ENCODE measurements around the gene VGLL4. TPM values are rescaled to one million over a fixed set of nuclear protein-coding genes. Genes with fewer than 3 reads are reported as not detected.

VGLL4 gene
- polyA plus RNA-seq, 1 donor (not counting 4 experiments of a cell fraction or from before 2014, with no cell fraction given), result 32.6 TPM

- DNase-seq (ENCODE audit: low read depth, low spot score) (no peak), FAIRE-seq (no peak)
- no peak overlapping the region for H3K9ac ChIP-seq (ENCODE audit: control insufficient read depth, extremely low read depth, insufficient read depth, low read length)
- H3K79me2 ChIP-seq (ENCODE audit: control insufficient read depth, insufficient read depth, low read length), result peaks cover 26% of the 10 kb centered on the region
- H3K4me3 ChIP-seq (ENCODE audit: control insufficient read depth in 2 of 3, extremely low read depth in 1 of 3, insufficient read depth in 2 of 3, low read depth in 1 of 3, low read length in 3 of 3), result no peak overlapping the region
- H3K4me2 ChIP-seq (ENCODE audit: control insufficient read depth, extremely low read depth, insufficient read depth, low read depth, low read length), result no peak overlapping the region
- dilution Hi-C loops (cut with MboI; ENCODE audit: extremely low pct_ligation_motif_present, low sequenced_read_pairs), result no loop called here
- peaks cover 9 to 20% of the 10 kb centered on the region in 2 experiments for H3K36me3 ChIP-seq (ENCODE audit: control insufficient read depth in 2 of 2, extremely low read depth in 1 of 2, insufficient read depth in 2 of 2, low read length in 2 of 2)
- H3K27me3 ChIP-seq (ENCODE audit: control insufficient read depth, extremely low read depth, insufficient read depth, low read length), result no peaks in the 10 kb centered on the region
- TF ChIP-seq EZH2 (IDR thresholded peaks at IDR 0.05; ENCODE audit: low read length) (no peak), CTCF (optimal IDR thresholded peaks at IDR 0.05 in 1 of 3, IDR thresholded peaks at IDR 0.05 in 1 of 3, conservative IDR thresholded peaks at IDR 0.05 in 1 of 3; ENCODE audit: extremely low read depth in 1 of 3, insufficient read depth in 2 of 3, low read length in 3 of 3) (no peak)
- H3K9me3 ChIP-seq (ENCODE audit: control insufficient read depth, low read depth, low read length), result no peaks in the 10 kb centered on the region
- H4K20me1 ChIP-seq (ENCODE audit: control insufficient read depth, extremely low read depth, insufficient read depth, low read length), result peaks cover 5% of the 10 kb centered on the region
- no peaks in the 10 kb centered on the region for H3K9me1 ChIP-seq (ENCODE audit: control insufficient read depth, extremely low read depth, insufficient read depth, low read length)
- peaks cover 29% of the 10 kb centered on the region for H3K4me1 ChIP-seq (ENCODE audit: control insufficient read depth, extremely low read depth, insufficient read depth, low read length)
- no peak overlapping the region for H2AFZ ChIP-seq (ENCODE audit: control insufficient read depth, low read length)
- H3K27ac ChIP-seq (ENCODE audit: control insufficient read depth, insufficient read depth, low read length), result no peak overlapping the region
Measured at GRCh38 chr3:11563159-11563864, 80.4 kb downstream of the VGLL4 start.

GRCh38 chr3:11562277-11562881 lies 81.3 kb downstream of the VGLL4 start:
- dilution Hi-C loops (cut with MboI; ENCODE audit: extremely low pct_ligation_motif_present, low sequenced_read_pairs), result no loop called here
- Histone ChIP-seq H3K79me2 (ENCODE audit: control insufficient read depth, insufficient read depth, low read length) (peaks cover 26% of the 10 kb centered on the region), H3K27ac (ENCODE audit: control insufficient read depth, insufficient read depth, low read length) (peak overlapping the region; percentile 32)

More at GRCh38 chr3:11562277-11562881, 81.3 kb downstream of the VGLL4 start:
- H3K36me3 ChIP-seq (ENCODE audit: control insufficient read depth in 2 of 2, extremely low read depth in 1 of 2, insufficient read depth in 2 of 2, low read length in 2 of 2), result peaks cover 10 to 20% of the 10 kb centered on the region in 2 experiments
- H3K4me2 ChIP-seq (ENCODE audit: control insufficient read depth, extremely low read depth, insufficient read depth, low read depth, low read length), result no peak overlapping the region
- H3K4me3 ChIP-seq (ENCODE audit: control insufficient read depth in 2 of 3, extremely low read depth in 1 of 3, insufficient read depth in 2 of 3, low read depth in 1 of 3, low read length in 3 of 3), result peak overlapping the region in 1 of 3 experiments; percentile 8
- H2AFZ ChIP-seq (ENCODE audit: control insufficient read depth, low read length), result no peak overlapping the region
- peaks cover 34% of the 10 kb centered on the region for H3K4me1 ChIP-seq (ENCODE audit: control insufficient read depth, extremely low read depth, insufficient read depth, low read length)
- TF ChIP-seq EZH2 (IDR thresholded peaks at IDR 0.05; ENCODE audit: low read length) (no peak), CTCF (optimal IDR thresholded peaks at IDR 0.05 in 1 of 3, IDR thresholded peaks at IDR 0.05 in 1 of 3, conservative IDR thresholded peaks at IDR 0.05 in 1 of 3; ENCODE audit: extremely low read depth in 1 of 3, insufficient read depth in 2 of 3, low read length in 3 of 3) (no peak)
- no peaks in the 10 kb centered on the region for H3K27me3 ChIP-seq (ENCODE audit: control insufficient read depth, extremely low read depth, insufficient read depth, low read length)
- peaks cover 9% of the 10 kb centered on the region for H4K20me1 ChIP-seq (ENCODE audit: control insufficient read depth, extremely low read depth, insufficient read depth, low read length)
- no peaks in the 10 kb centered on the region for H3K9me1 ChIP-seq (ENCODE audit: control insufficient read depth, extremely low read depth, insufficient read depth, low read length)
- no peak overlapping the region for H3K9ac ChIP-seq (ENCODE audit: control insufficient read depth, extremely low read depth, insufficient read depth, low read length)
- no peak for DNase-seq (ENCODE audit: low read depth, low spot score)
- H3K9me3 ChIP-seq (ENCODE audit: control insufficient read depth, low read depth, low read length), result no peaks in the 10 kb centered on the region
- FAIRE-seq, result no peak

Data from keratinocyte (primary cell).